ENCODE data around the gene PHYKPL.
"Not testable (repeated sequence)": the region's sequence is repeated elsewhere in the genome, so short reads cannot be mapped to it uniquely, and the experiment has no call there.

Gene PHYKPL

GRCh38 chr5:178229861-178230260 is 2.7 kb downstream of the PHYKPL start:
- Mint-ChIP-seq H3K36me3 (peaks cover 47 to 57% of the 10 kb centered on the region in 2 donors), H3K4me3 (peak overlapping the region; percentile 46 to 94), H3K9me3 (peaks cover 0 to 2% of the 10 kb centered on the region in 2 donors), H3K4me1 (peaks cover 35 to 67% of the 10 kb centered on the region in 2 donors), H3K27me3 (no peaks in the 10 kb centered on the region), H3K27ac (peak overlapping the region; percentile 31)
- DNase-seq (no peak), ATAC-seq (replicated peaks) (no peak)

- Mint-ChIP-seq H3K27ac (peak overlapping the region; percentile 79), H3K4me1 (peaks cover 35 to 60% of the 10 kb centered on the region in 2 donors), H3K36me3 (peaks cover 50 to 64% of the 10 kb centered on the region in 2 donors), H3K4me3 (peak overlapping the region in 1 of 2 donors; percentile 20)
- not testable (repeated sequence) for H3K27me3 Mint-ChIP-seq; DNase-seq; ATAC-seq (replicated peaks); H3K9me3 Mint-ChIP-seq
Observed at GRCh38 chr5:178229111-178229510, 3.5 kb downstream of the PHYKPL start.

- H3K27ac Mint-ChIP-seq = no peak overlapping the region
- H3K27me3 Mint-ChIP-seq = no peaks in the 10 kb centered on the region
- H3K9me3 Mint-ChIP-seq = peaks cover 0 to 2% of the 10 kb centered on the region in 2 donors
- ATAC-seq (replicated peaks) (no peak), DNase-seq (no peak)
- H3K4me3 Mint-ChIP-seq = no peak overlapping the region
- peaks cover 40 to 60% of the 10 kb centered on the region in 2 donors for H3K4me1 Mint-ChIP-seq
- peaks cover 55 to 69% of the 10 kb centered on the region in 2 donors for H3K36me3 Mint-ChIP-seq
Observed at GRCh38 chr5:178228609-178229008, 4.0 kb downstream of the PHYKPL start.

GRCh38 chr5:178227929-178228328 is 4.7 kb downstream of the PHYKPL start:
- no peak for DNase-seq
- Mint-ChIP-seq H3K36me3 (peaks cover 59 to 75% of the 10 kb centered on the region in 2 donors), H3K27me3 (no peaks in the 10 kb centered on the region), H3K27ac (no peak overlapping the region), H3K4me3 (peak overlapping the region in 1 of 2 donors; percentile 2), H3K9me3 (peaks cover 0 to 2% of the 10 kb centered on the region in 2 donors), H3K4me1 (peaks cover 44 to 60% of the 10 kb centered on the region in 2 donors)
- ATAC-seq (replicated peaks) = no peak

GRCh38 chr5:178227138-178227659 is 5.4 kb downstream of the PHYKPL start:
- no peak for DNase-seq
- ATAC-seq (replicated peaks) = no peak
- no peak overlapping the region for H3K4me3 Mint-ChIP-seq
- H3K9me3 Mint-ChIP-seq = peaks cover 0 to 2% of the 10 kb centered on the region in 2 donors
- H3K27ac Mint-ChIP-seq = no peak overlapping the region
- no peaks in the 10 kb centered on the region for H3K27me3 Mint-ChIP-seq
- peaks cover 44 to 60% of the 10 kb centered on the region in 2 donors for H3K4me1 Mint-ChIP-seq
- peaks cover 59 to 76% of the 10 kb centered on the region in 2 donors for H3K36me3 Mint-ChIP-seq

- Mint-ChIP-seq H3K9me3 (peaks cover 0 to 2% of the 10 kb centered on the region in 2 donors), H3K4me3 (no peak overlapping the region), H3K27ac (no peak overlapping the region), H3K27me3 (no peaks in the 10 kb centered on the region), H3K36me3 (peaks cover 59 to 75% of the 10 kb centered on the region in 2 donors), H3K4me1 (peaks cover 43 to 59% of the 10 kb centered on the region in 2 donors)
- no peak for DNase-seq
- no peak for ATAC-seq (replicated peaks)
Observed at GRCh38 chr5:178225174-178225573, 7.4 kb downstream of the PHYKPL start.

GRCh38 chr5:178224403-178224802 is 8.2 kb downstream of the PHYKPL start:
- ATAC-seq (replicated peaks) = no peak
- Mint-ChIP-seq H3K36me3 (peaks cover 61 to 74% of the 10 kb centered on the region in 2 donors), H3K9me3 (peaks cover 0 to 2% of the 10 kb centered on the region in 2 donors), H3K27ac (no peak overlapping the region), H3K27me3 (no peaks in the 10 kb centered on the region), H3K4me1 (peaks cover 37 to 52% of the 10 kb centered on the region in 2 donors), H3K4me3 (no peak overlapping the region)
- DNase-seq = no peak

- peaks cover 36 to 47% of the 10 kb centered on the region in 2 donors for H3K4me1 Mint-ChIP-seq
- ATAC-seq (replicated peaks) (no peak), DNase-seq (no peak)
- H3K4me3 Mint-ChIP-seq = no peak overlapping the region
- peak overlapping the region; percentile 32 for H3K27ac Mint-ChIP-seq
- peaks cover 0 to 2% of the 10 kb centered on the region in 2 donors for H3K9me3 Mint-ChIP-seq
- no peaks in the 10 kb centered on the region for H3K27me3 Mint-ChIP-seq
- peaks cover 60 to 74% of the 10 kb centered on the region in 2 donors for H3K36me3 Mint-ChIP-seq
Observed at GRCh38 chr5:178223828-178224335, 8.7 kb downstream of the PHYKPL start.

GRCh38 chr5:178223196-178223773 is 9.3 kb downstream of the PHYKPL start:
- H3K36me3 Mint-ChIP-seq = peaks cover 56 to 75% of the 10 kb centered on the region in 2 donors
- peaks cover 0 to 2% of the 10 kb centered on the region in 2 donors for H3K9me3 Mint-ChIP-seq
- H3K4me3 Mint-ChIP-seq = no peak overlapping the region
- H3K27ac Mint-ChIP-seq = peak overlapping the region; percentile 52
- peaks cover 32 to 43% of the 10 kb centered on the region in 2 donors for H3K4me1 Mint-ChIP-seq
- DNase-seq = no peak
- ATAC-seq (replicated peaks) = no peak
- H3K27me3 Mint-ChIP-seq = no peaks in the 10 kb centered on the region

- H3K4me3 Mint-ChIP-seq = no peak overlapping the region
- DNase-seq = no peak
- peaks cover 23 to 35% of the 10 kb centered on the region in 2 donors for H3K4me1 Mint-ChIP-seq
- H3K36me3 Mint-ChIP-seq = peaks cover 52 to 70% of the 10 kb centered on the region in 2 donors
- peaks cover 0 to under 1% of the 10 kb centered on the region in 2 donors for H3K9me3 Mint-ChIP-seq
- ATAC-seq (replicated peaks) = peak in 1 of 2 donors; percentile 16
- peak overlapping the region; percentile 7 for H3K27ac Mint-ChIP-seq
- H3K27me3 Mint-ChIP-seq = no peaks in the 10 kb centered on the region
Observed at GRCh38 chr5:178222292-178222691, 10.3 kb downstream of the PHYKPL start.

GRCh38 chr5:178221853-178222252 is 10.7 kb downstream of the PHYKPL start:
- Mint-ChIP-seq H3K27me3 (no peaks in the 10 kb centered on the region), H3K9me3 (no peaks in the 10 kb centered on the region), H3K36me3 (peaks cover 48 to 66% of the 10 kb centered on the region in 2 donors), H3K27ac (peak overlapping the region; percentile 48), H3K4me1 (peaks cover 21 to 30% of the 10 kb centered on the region in 2 donors), H3K4me3 (no peak overlapping the region)
- DNase-seq = no peak
- ATAC-seq (replicated peaks) = peak in 1 of 2 donors; percentile 8

GRCh38 chr5:178221282-178221681 is 11.3 kb downstream of the PHYKPL start:
- ATAC-seq (replicated peaks) = peak; percentile 35 to 49
- no peak for DNase-seq
- Mint-ChIP-seq H3K36me3 (peaks cover 49 to 66% of the 10 kb centered on the region in 2 donors), H3K9me3 (no peaks in the 10 kb centered on the region), H3K27me3 (no peaks in the 10 kb centered on the region), H3K27ac (peak overlapping the region; percentile 48), H3K4me1 (peaks cover 23 to 30% of the 10 kb centered on the region in 2 donors), H3K4me3 (no peak overlapping the region)

GRCh38 chr5:178218827-178219226 is 13.8 kb downstream of the PHYKPL start:
- ATAC-seq (replicated peaks) = no peak
- H3K4me1 Mint-ChIP-seq = peaks cover 29 to 44% of the 10 kb centered on the region in 2 donors
- no peak overlapping the region for H3K4me3 Mint-ChIP-seq
- no peaks in the 10 kb centered on the region for H3K27me3 Mint-ChIP-seq
- no peak overlapping the region for H3K27ac Mint-ChIP-seq
- DNase-seq = no peak
- peaks cover 44 to 63% of the 10 kb centered on the region in 2 donors for H3K36me3 Mint-ChIP-seq
- no peaks in the 10 kb centered on the region for H3K9me3 Mint-ChIP-seq

GRCh38 chr5:178218237-178218776 is 14.3 kb downstream of the PHYKPL start:
- H3K27ac Mint-ChIP-seq = no peak overlapping the region
- H3K36me3 Mint-ChIP-seq = peaks cover 46 to 64% of the 10 kb centered on the region in 2 donors

More at GRCh38 chr5:178218237-178218776, 14.3 kb downstream of the PHYKPL start:
- Mint-ChIP-seq H3K27me3 (no peaks in the 10 kb centered on the region), H3K4me1 (peaks cover 29 to 49% of the 10 kb centered on the region in 2 donors), H3K4me3 (no peak overlapping the region), H3K9me3 (no peaks in the 10 kb centered on the region)
- DNase-seq = no peak
- no peak for ATAC-seq (replicated peaks)
